ENCODE data around the gene IFFO2.
"Not testable (repeated sequence)": the region's sequence is repeated elsewhere in the genome, so short reads cannot be mapped to it uniquely, and the experiment has no call there.

IFFO2 gene

GRCh38 chr1:18893120-18893519 is 63.4 kb downstream of the IFFO2 start:
- DNase-seq (ENCODE audit: low read depth) = no peak

GRCh38 chr1:18891858-18892257 is 64.6 kb downstream of the IFFO2 start:
- not testable (repeated sequence) for DNase-seq (ENCODE audit: low read depth); H3K4me3 ChIP-seq (ENCODE audit: control insufficient read depth, low read depth, low read length)

More at GRCh38 chr1:18893120-18893519, 63.4 kb downstream of the IFFO2 start:
- H3K4me3 ChIP-seq (ENCODE audit: control insufficient read depth, low read depth, low read length) = no peak overlapping the region
- TF ChIP-seq CTCF (IDR thresholded peaks at IDR 0.05; ENCODE audit: control insufficient read depth, insufficient read depth, low read depth, low read length, missing control alignments) = no peak

GRCh38 chr1:18891426-18891780 is 65.1 kb downstream of the IFFO2 start:
- DNase-seq (ENCODE audit: low read depth) = no peak
- no peak overlapping the region for H3K4me3 ChIP-seq (ENCODE audit: control insufficient read depth, low read depth, low read length)
- no peak for TF ChIP-seq CTCF (IDR thresholded peaks at IDR 0.05; ENCODE audit: control insufficient read depth, insufficient read depth, low read depth, low read length, missing control alignments)

GRCh38 chr1:18890706-18891425 is 65.6 kb downstream of the IFFO2 start:
- TF ChIP-seq CTCF (IDR thresholded peaks at IDR 0.05; ENCODE audit: control insufficient read depth, insufficient read depth, low read depth, low read length, missing control alignments) = no peak
- H3K4me3 ChIP-seq (ENCODE audit: control insufficient read depth, low read depth, low read length) = no peak overlapping the region
- DNase-seq (ENCODE audit: low read depth) = no peak

GRCh38 chr1:18886003-18886335 is 70.5 kb downstream of the IFFO2 start:
- no peak overlapping the region for H3K4me3 ChIP-seq (ENCODE audit: control insufficient read depth, low read depth, low read length)
- TF ChIP-seq CTCF (IDR thresholded peaks at IDR 0.05; ENCODE audit: control insufficient read depth, insufficient read depth, low read depth, low read length, missing control alignments) = no peak
- peak; percentile 17 for DNase-seq (ENCODE audit: low read depth)

GRCh38 chr1:18885311-18886002 is 71.0 kb downstream of the IFFO2 start:
- no peak for DNase-seq (ENCODE audit: low read depth)
- no peak overlapping the region for H3K4me3 ChIP-seq (ENCODE audit: control insufficient read depth, low read depth, low read length)
- no peak for TF ChIP-seq CTCF (IDR thresholded peaks at IDR 0.05; ENCODE audit: control insufficient read depth, insufficient read depth, low read depth, low read length, missing control alignments)

- H3K4me3 ChIP-seq (ENCODE audit: control insufficient read depth, low read depth, low read length) = no peak overlapping the region
- no peak for TF ChIP-seq CTCF (IDR thresholded peaks at IDR 0.05; ENCODE audit: control insufficient read depth, insufficient read depth, low read depth, low read length, missing control alignments)
- DNase-seq (ENCODE audit: low read depth) = no peak
Measured at GRCh38 chr1:18884727-18885126, 71.7 kb downstream of the IFFO2 start.
